Loucy (cell line): ENCODE data around the gene AMPD3.

ENCODE experiments used
- EZH2phosphoT487 ChIP-seq: fragments of 200-600 bp; IDR thresholded peaks from 2 replicates; pipeline ENCODE4 v1.6.1; 2018; ENCODE audit warnings: antibody characterized with exemption, mild to moderate bottlenecking, moderate library complexity, borderline replicate concordance
- TF ChIP-seq, protein P1 (sequence below): fragments of 200-600 bp; sonication (generic); conservative IDR thresholded peaks from 2 replicates; pipeline ENCODE4 v1.5.1; 2014; ENCODE audit warnings: mild to moderate bottlenecking, antibody characterized with exemption, low read length

DNA sequence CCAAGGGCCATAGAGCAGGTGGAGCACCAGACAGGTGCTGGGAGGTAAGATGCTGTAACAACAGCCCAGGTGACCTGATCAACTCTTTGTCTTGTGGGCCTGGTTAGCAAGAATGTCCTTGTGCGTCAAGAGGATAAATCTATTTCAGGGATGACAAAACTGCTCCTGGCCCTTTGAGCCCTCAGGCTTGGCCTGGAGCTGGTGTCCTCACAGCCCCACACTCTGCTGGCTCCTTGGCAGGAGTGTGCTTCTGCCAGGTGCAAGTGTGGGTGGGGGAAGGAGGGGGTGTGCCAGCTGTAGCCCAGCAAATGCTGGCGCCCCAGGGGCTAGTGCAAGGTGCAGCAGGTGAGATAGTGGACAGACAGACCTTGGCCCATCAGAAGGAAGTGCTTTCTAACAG, 19.5 kb downstream of the AMPD3 start:
- TF ChIP-seq, protein P1, sequence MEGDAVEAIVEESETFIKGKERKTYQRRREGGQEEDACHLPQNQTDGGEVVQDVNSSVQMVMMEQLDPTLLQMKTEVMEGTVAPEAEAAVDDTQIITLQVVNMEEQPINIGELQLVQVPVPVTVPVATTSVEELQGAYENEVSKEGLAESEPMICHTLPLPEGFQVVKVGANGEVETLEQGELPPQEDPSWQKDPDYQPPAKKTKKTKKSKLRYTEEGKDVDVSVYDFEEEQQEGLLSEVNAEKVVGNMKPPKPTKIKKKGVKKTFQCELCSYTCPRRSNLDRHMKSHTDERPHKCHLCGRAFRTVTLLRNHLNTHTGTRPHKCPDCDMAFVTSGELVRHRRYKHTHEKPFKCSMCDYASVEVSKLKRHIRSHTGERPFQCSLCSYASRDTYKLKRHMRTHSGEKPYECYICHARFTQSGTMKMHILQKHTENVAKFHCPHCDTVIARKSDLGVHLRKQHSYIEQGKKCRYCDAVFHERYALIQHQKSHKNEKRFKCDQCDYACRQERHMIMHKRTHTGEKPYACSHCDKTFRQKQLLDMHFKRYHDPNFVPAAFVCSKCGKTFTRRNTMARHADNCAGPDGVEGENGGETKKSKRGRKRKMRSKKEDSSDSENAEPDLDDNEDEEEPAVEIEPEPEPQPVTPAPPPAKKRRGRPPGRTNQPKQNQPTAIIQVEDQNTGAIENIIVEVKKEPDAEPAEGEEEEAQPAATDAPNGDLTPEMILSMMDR: no peak
- TF ChIP-seq EZH2phosphoT487: no peak
